Natural killer cell treated with Interleukin-12 subunit alpha and Interleukin-12 subunit beta and Interleukin-15 and Interleukin-18, amount 100 ng/mL, for 72 hours (primary cell): ENCODE data around the gene EMB. TPM values are rescaled to one million over a fixed set of nuclear protein-coding genes. Genes with fewer than 3 reads are reported as not detected.
"Not testable (repeated sequence)": the region's sequence is repeated elsewhere in the genome, so short reads cannot be mapped to it uniquely, and the experiment has no call there.

Experiments used
- ATAC-seq, 2 donors: fragments of 150-1000 bp; cut with Tn5 transposase in 1 of 2; sonication (Bioruptor Pico), chemical (Tn5 transposase) in 1 of 2; 2 replicates each; pipeline ENCODE4 v1.10.0; 2021
- DNase-seq: peaks from one replicate; pipeline ENCODE4 v3.0.0; 2022; ENCODE audit warnings: low spot score
- H3K27ac Mint-ChIP-seq, 2 donors: 1 replicate in 1 of 2; 2 replicates in 1 of 2; pipeline ENCODE4 v1.8.0; 2022; ENCODE audit warnings: mixed read lengths in 2 of 2, mild to moderate bottlenecking in 1 of 2, moderate library complexity in 1 of 2
- H3K27me3 Mint-ChIP-seq, 2 donors: 1 replicate in 1 of 2; 2 replicates in 1 of 2; pipeline ENCODE4 v1.8.0; 2022; ENCODE audit warnings: mixed read lengths in 2 of 2
- H3K36me3 Mint-ChIP-seq: one replicate; pipeline ENCODE4 v1.8.0; 2022; ENCODE audit warnings: mixed read lengths
- H3K4me1 Mint-ChIP-seq, 2 donors: 1 replicate in 1 of 2; 2 replicates in 1 of 2; pipeline ENCODE4 v1.8.0; 2022; ENCODE audit warnings: low read depth in 2 of 2, mixed read lengths in 2 of 2, mild to moderate bottlenecking in 1 of 2
- H3K4me3 Mint-ChIP-seq: one replicate; pipeline ENCODE4 v1.8.0; 2022; ENCODE audit warnings: mixed read lengths
- H3K9me3 Mint-ChIP-seq: 2 replicates; pipeline ENCODE4 v1.8.0; 2022; ENCODE audit warnings: mixed read lengths
- total RNA-seq, 2 donors: library from RNA; stranded (reverse); gene quantifications; one replicate each; pipeline ENCODE4 v1.2.3, GENCODE V29; 2022

Gene EMB
- total RNA-seq, 2 donors from 2014 or later: 70.5 to 103 TPM

DNA sequence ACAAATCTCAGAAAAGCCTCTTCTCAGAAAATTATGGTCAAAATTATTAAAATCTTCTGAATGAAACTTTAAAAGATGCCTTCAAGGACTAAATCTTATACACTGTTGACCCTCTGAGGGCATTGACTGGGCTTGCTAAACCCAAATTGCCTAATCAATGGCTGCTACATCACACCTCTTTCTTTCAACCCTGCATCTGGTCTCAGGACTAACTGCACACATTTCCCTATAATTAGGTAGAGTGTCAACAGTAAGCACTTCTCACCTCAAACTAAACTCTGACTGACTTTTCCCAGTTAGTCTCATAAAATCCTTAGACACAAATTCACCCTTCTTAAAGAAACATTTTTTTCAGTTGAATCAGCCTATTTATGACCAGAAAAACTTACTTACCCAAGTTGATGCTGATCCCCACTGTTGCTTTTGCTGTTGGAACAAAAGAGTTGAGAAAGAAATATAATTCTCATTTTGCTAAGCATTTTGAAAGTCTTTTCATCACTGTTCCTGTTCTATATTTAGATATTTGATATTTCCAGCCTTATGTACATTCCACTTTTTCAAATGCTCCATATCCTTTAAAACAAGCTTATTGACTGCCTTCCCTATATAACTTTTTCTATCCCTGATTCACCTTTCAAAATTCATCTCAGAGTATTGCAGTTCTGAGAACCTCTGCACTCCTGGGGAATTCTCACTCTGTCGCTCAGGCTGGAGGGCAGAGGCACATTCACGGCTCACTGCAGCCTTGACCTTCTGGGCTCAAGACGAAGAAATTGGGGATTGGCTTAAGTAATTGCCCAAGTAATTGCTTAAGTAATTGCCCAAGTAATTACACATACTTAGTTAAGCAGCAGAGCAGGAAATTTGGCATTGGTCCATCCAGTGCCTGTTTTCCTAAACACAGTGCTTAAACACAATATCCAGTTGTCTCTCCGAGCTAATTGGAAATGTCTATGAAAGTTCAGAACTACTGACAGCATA, 1.8 kb upstream of the EMB start:
- not testable (repeated sequence) for DNase-seq, H3K36me3 Mint-ChIP-seq, ATAC-seq, H3K9me3 Mint-ChIP-seq, H3K27me3 Mint-ChIP-seq
- Mint-ChIP-seq H3K4me1 (peaks cover 44 to 63% of the 10 kb centered on the region in 2 donors), H3K27ac (peak overlapping the region; percentile 3 to 92), H3K4me3 (peak overlapping the region; percentile 40)

DNA sequence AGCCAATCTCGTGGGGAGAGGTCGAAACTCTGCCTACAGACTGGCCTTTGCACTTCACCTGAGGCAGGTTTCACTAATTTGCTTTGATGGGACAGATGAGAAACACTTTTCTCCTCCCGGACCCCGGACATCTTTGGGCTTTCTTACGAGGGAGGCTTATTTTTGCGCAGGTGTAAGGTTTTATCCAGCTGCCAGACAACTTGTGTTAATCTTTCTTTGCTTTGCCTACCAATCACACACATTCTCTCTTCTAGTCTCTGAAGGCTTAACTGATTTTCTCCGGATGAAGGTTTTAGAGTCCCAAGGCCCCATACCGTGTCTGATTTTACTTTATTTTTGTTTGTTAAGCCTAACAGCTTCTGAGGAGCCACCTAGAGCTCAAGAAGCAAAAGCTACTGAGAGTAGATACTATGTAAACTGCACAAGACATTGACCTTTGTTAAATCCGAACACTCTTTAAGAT, 436 bp upstream of the EMB start:
- Mint-ChIP-seq H3K27ac (peak overlapping the region; percentile 92 to 93), H3K4me1 (peaks cover 42 to 53% of the 10 kb centered on the region in 2 donors), H3K4me3 (peak overlapping the region; percentile 86), H3K27me3 (no peaks in the 10 kb centered on the region), H3K36me3 (peaks cover under 1% of the 10 kb centered on the region), H3K9me3 (peaks cover 3% of the 10 kb centered on the region)
- no peak for ATAC-seq
- no peak for DNase-seq

- Mint-ChIP-seq H3K4me1 (peaks cover 42 to 54% of the 10 kb centered on the region in 2 donors), H3K36me3 (no peaks in the 10 kb centered on the region), H3K9me3 (no peaks in the 10 kb centered on the region), H3K27ac (peak overlapping the region in 1 of 2 donors; percentile 92), H3K4me3 (peak overlapping the region; percentile 86), H3K27me3 (no peaks in the 10 kb centered on the region)
- ATAC-seq (no peak), DNase-seq (no peak)
Observed at GRCh38 chr5:50439221-50439620, 1.9 kb downstream of the EMB start.

GRCh38 chr5:50438060-50438459, 3.0 kb downstream of the EMB start:
- ATAC-seq, H3K9me3 Mint-ChIP-seq, H3K27me3 Mint-ChIP-seq, H3K27ac Mint-ChIP-seq, DNase-seq, H3K36me3 Mint-ChIP-seq: not testable (repeated sequence)
- Mint-ChIP-seq H3K4me1 (peaks cover 45 to 58% of the 10 kb centered on the region in 2 donors), H3K4me3 (peak overlapping the region; percentile 54)

DNA sequence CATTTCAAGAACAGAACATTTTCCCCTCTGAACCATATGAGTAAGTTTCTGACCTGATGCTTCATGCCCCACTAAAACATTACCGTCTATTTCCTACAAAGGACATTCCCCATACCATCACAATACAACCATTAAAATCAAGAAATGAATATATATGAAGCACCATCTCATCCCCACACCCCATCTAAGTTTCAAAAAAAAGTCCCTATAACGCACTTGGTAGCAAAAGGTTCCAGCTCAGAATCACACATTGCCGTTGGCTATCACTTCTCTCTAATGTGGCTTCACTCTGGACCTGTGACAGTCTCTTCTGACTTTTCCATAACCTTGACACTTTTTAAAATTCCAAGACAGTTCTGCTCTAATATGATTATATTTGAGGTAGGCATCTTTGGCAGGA, 5.9 kb downstream of the EMB start:
- H3K27ac Mint-ChIP-seq: peak overlapping the region; percentile 41 to 76
- H3K4me1 Mint-ChIP-seq: peaks cover 46 to 56% of the 10 kb centered on the region in 2 donors
- H3K9me3 Mint-ChIP-seq: no peaks in the 10 kb centered on the region
- ATAC-seq: peak; percentile 73 to 83
- no peak for DNase-seq
- peak overlapping the region; percentile 49 for H3K4me3 Mint-ChIP-seq
- no peaks in the 10 kb centered on the region for H3K36me3 Mint-ChIP-seq
- H3K27me3 Mint-ChIP-seq: no peaks in the 10 kb centered on the region

GRCh38 chr5:50431133-50431904, 9.8 kb downstream of the EMB start:
- not testable (repeated sequence) for H3K9me3 Mint-ChIP-seq, DNase-seq, H3K27me3 Mint-ChIP-seq, ATAC-seq
- Mint-ChIP-seq H3K27ac (peak overlapping the region; percentile 88 to 98), H3K36me3 (peaks cover 11% of the 10 kb centered on the region), H3K4me1 (peaks cover 39 to 58% of the 10 kb centered on the region in 2 donors), H3K4me3 (peak overlapping the region; percentile 85)

DNA sequence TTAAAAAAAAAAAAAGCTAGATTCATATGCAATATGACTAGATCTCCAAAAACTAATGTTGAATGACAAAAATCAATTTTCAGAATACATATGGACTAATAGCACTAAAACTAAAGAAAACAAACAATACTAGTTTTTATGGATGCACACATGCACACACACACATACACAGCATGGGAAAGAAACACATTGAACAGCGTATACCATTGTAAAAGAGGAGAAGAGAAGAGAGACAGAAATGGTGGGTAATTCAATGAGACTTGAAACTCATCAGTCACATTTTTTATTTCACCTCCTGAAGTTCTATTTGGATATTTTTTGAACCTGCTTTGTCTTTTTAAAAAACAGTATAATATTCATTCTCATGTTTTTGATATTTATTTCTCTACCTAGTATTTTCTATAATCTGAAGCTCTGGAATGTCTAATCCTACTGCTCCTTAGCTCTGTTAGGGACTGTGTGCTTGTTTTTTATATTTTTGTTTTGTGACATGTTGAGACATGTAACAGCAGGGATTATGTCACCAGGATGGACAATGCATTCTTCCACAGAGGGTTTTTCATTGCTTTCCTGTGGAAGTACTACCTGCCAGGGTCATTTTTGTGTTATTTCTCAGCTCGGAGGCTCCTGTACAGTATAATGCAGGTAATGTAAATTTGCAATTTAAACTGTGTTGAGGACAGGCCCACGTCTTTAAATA, 17.8 kb downstream of the EMB start:
- H3K4me1 Mint-ChIP-seq: peaks cover 35 to 47% of the 10 kb centered on the region in 2 donors

DNA sequence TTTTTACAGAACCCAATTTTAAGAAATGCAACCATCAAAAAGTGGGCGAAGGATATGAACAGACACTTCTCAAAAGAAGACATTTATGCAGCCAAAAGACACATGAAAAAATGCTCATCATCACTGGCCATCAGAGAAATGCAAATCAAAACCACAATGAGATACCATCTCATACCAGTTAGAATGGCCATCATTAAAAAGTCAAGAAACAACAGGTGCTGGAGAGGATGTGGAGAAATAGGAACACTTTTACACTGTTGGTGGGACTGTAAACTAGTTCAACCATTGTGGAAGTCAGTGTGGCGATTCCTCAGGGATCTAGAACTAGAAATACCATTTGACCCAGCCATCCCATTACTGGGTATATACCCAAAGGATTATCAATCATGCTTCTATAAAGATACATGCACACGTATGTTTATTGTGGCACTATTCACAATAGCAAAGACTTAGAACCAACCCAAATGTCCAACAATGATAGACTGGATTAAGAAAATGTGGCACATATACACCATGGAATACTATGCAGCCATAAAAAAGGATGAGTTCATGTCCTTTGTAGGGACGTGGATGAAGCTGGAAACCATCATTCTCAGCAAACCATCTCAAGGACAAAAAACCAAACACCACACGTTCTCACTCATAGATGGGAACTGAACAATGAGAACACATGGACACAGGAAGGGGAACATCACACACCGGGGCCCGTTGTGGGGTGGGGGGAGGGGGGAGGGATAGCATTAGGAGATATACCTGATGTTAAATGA, 19.7 kb downstream of the EMB start:
- not testable (repeated sequence) for H3K9me3 Mint-ChIP-seq, H3K27ac Mint-ChIP-seq, ATAC-seq, H3K27me3 Mint-ChIP-seq, DNase-seq, H3K4me3 Mint-ChIP-seq
- Mint-ChIP-seq H3K4me1 (peaks cover 41 to 50% of the 10 kb centered on the region in 2 donors), H3K36me3 (peaks cover 18% of the 10 kb centered on the region)

More for the DNA sequence above, 17.8 kb downstream of the EMB start:
- not testable (repeated sequence) for H3K9me3 Mint-ChIP-seq, ATAC-seq, H3K4me3 Mint-ChIP-seq, DNase-seq, H3K27me3 Mint-ChIP-seq, H3K27ac Mint-ChIP-seq
- H3K36me3 Mint-ChIP-seq: peaks cover 29% of the 10 kb centered on the region

DNA sequence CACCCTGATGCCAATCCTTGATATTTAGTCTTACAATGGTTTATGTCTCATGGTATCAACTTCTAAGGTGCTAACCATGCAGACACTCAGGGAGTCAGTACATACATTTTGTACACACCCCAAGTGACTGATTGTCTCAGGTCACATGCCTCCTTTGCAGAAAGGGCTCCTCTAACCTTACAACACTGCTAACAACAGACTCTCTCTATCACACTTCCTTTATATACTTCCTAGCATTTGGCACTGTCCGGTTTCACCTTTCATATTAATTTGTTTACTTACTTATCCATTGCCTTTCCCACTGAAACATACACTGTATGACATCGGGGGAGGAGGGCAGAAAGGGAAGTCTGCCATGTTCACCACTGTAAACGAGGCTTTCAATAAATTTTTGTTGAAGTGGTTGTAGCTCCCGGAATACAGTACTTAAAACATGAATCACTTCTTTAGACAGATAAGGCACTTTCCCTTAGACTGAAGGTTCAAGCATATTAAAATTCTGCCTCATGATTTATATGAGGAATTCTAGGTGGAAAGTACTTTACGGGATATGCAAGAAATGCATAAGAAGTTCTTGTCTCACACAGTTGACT, 20.6 kb downstream of the EMB start:
- ATAC-seq (no peak), DNase-seq (no peak)
- peaks cover 18% of the 10 kb centered on the region for H3K36me3 Mint-ChIP-seq
- H3K9me3 Mint-ChIP-seq: no peaks in the 10 kb centered on the region
- no peak overlapping the region for H3K4me3 Mint-ChIP-seq
- H3K27ac Mint-ChIP-seq: no peak overlapping the region
- H3K4me1 Mint-ChIP-seq: peaks cover 43 to 56% of the 10 kb centered on the region in 2 donors
- no peaks in the 10 kb centered on the region for H3K27me3 Mint-ChIP-seq

GRCh38 chr5:50419656-50420055, 21.4 kb downstream of the EMB start:
- Mint-ChIP-seq H3K4me1 (peaks cover 45 to 56% of the 10 kb centered on the region in 2 donors), H3K36me3 (peaks cover 12% of the 10 kb centered on the region), H3K27ac (peak overlapping the region in 1 of 2 donors; percentile 15)
- DNase-seq, H3K27me3 Mint-ChIP-seq, H3K4me3 Mint-ChIP-seq, ATAC-seq, H3K9me3 Mint-ChIP-seq: not testable (repeated sequence)

GRCh38 chr5:50416637-50417036, 24.5 kb downstream of the EMB start:
- not testable (repeated sequence) for H3K4me3 Mint-ChIP-seq, ATAC-seq, H3K9me3 Mint-ChIP-seq, DNase-seq, H3K27me3 Mint-ChIP-seq
- H3K36me3 Mint-ChIP-seq: peaks cover 12% of the 10 kb centered on the region
- H3K27ac Mint-ChIP-seq: peak overlapping the region in 1 of 2 donors; percentile 67
- peaks cover 50 to 59% of the 10 kb centered on the region in 2 donors for H3K4me1 Mint-ChIP-seq

GRCh38 chr5:50415912-50416311, 25.2 kb downstream of the EMB start:
- ATAC-seq (no peak), DNase-seq (no peak)
- H3K27ac Mint-ChIP-seq: peak overlapping the region in 1 of 2 donors; percentile 67
- peaks cover 51 to 60% of the 10 kb centered on the region in 2 donors for H3K4me1 Mint-ChIP-seq
- no peaks in the 10 kb centered on the region for H3K27me3 Mint-ChIP-seq
- H3K36me3 Mint-ChIP-seq: peaks cover 5% of the 10 kb centered on the region
- H3K4me3 Mint-ChIP-seq: no peak overlapping the region
- no peaks in the 10 kb centered on the region for H3K9me3 Mint-ChIP-seq
